HUES6 (cell line): ENCODE measurements around the gene HMGB1.
A peak's percentile ranks its signal among the peaks of the same experiment; 100 is the strongest.

Experiments used
- H3K27ac ChIP-seq: 2 replicates; pipeline ENCODE4 v1.7.0; 2013; ENCODE audit warnings: low read depth, mild to moderate bottlenecking, low read length, inconsistent platforms
- H3K27me3 ChIP-seq: 2 replicates; pipeline ENCODE4 v1.6.1; 2013; ENCODE audit warnings: low read length; ENCODE audit not compliant: control insufficient read depth, insufficient read depth
- H3K36me3 ChIP-seq: 2 replicates; pipeline ENCODE4 v1.6.1; 2013; ENCODE audit warnings: low read length; ENCODE audit not compliant: control insufficient read depth, insufficient read depth
- H3K4me1 ChIP-seq: 2 replicates; pipeline ENCODE4 v1.6.1; 2013; ENCODE audit warnings: low read length; ENCODE audit not compliant: control insufficient read depth, insufficient read depth
- H3K4me3 ChIP-seq: 2 replicates; pipeline ENCODE4 v1.5.1; 2013; ENCODE audit warnings: low read depth, low read length
- H3K9ac ChIP-seq: one replicate; pipeline ENCODE4 v1.6.1; 2013; ENCODE audit warnings: mild to moderate bottlenecking, low read length
- H3K9me3 ChIP-seq: 2 replicates; pipeline ENCODE4 v1.6.1; 2013; ENCODE audit warnings: low read depth, low read length; ENCODE audit not compliant: control insufficient read depth, insufficient read depth

HMGB1 gene

GRCh38 chr13:30429721-30430694 lies 35.7 kb downstream of the HMGB1 start:
- Histone ChIP-seq H3K4me3 (no peak overlapping the region), H3K9me3 (no peaks in the 10 kb centered on the region), H3K27me3 (no peaks in the 10 kb centered on the region), H3K4me1 (0 out of 2 replicates have a peak, but pooled peaks cover 14% of the 10 kb centered on the region), H3K36me3 (no peaks in the 10 kb centered on the region), H3K9ac (no peak overlapping the region), H3K27ac (no peak overlapping the region)

GRCh38 chr13:30429235-30429634 lies 36.5 kb downstream of the HMGB1 start:
- H3K36me3 ChIP-seq = no peaks in the 10 kb centered on the region
- H3K27ac ChIP-seq = no peak overlapping the region
- no peak overlapping the region for H3K4me3 ChIP-seq
- 0 out of 2 replicates have a peak, but pooled peaks cover 14% of the 10 kb centered on the region for H3K4me1 ChIP-seq
- no peaks in the 10 kb centered on the region for H3K9me3 ChIP-seq
- no peaks in the 10 kb centered on the region; the same call in 1 of the 2 replicates for H3K27me3 ChIP-seq
- H3K9ac ChIP-seq = no peak overlapping the region

GRCh38 chr13:30423891-30424290 lies 41.8 kb downstream of the HMGB1 start:
- Histone ChIP-seq H3K4me1 (peaks cover 15% of the 10 kb centered on the region), H3K36me3 (no peaks in the 10 kb centered on the region), H3K4me3 (no peak overlapping the region), H3K9me3 (no peaks in the 10 kb centered on the region), H3K9ac (no peak overlapping the region), H3K27ac (no peak overlapping the region), H3K27me3 (peaks cover 30% of the 10 kb centered on the region)

GRCh38 chr13:30422054-30422839 lies 43.5 kb downstream of the HMGB1 start, which contains the start of gene UBE2L5:
UBE2L5 (plus strand) TSS chr13:30422493; CDS start chr13:30427991, 5,498 bp downstream.
- H3K27ac ChIP-seq = no peak within 1 kb of the TSS

GRCh38 chr13:30421093-30422053 lies 44.4 kb downstream of the HMGB1 start:
- Histone ChIP-seq H3K4me3 (peak overlapping the region; percentile 65), H3K27me3 (peaks cover 30% of the 10 kb centered on the region), H3K4me1 (peaks cover 15% of the 10 kb centered on the region), H3K27ac (no peak overlapping the region), H3K9ac (peak overlapping the region; percentile 7), H3K36me3 (no peaks in the 10 kb centered on the region), H3K9me3 (no peaks in the 10 kb centered on the region)

More at GRCh38 chr13:30422054-30422839, 43.5 kb downstream of the HMGB1 start, which contains the start of gene UBE2L5:
- Histone ChIP-seq H3K27me3 (peaks cover 30% of the 10 kb centered on the region), H3K4me1 (peaks cover 15% of the 10 kb centered on the region), H3K4me3 (peak within 1 kb of the TSS; percentile 65), H3K9ac (peak within 1 kb of the TSS; percentile 60), H3K9me3 (no peaks in the 10 kb centered on the region), H3K36me3 (no peaks in the 10 kb centered on the region)

- H3K27me3 ChIP-seq = peaks cover 30% of the 10 kb centered on the region
- no peaks in the 10 kb centered on the region for H3K9me3 ChIP-seq
- H3K27ac ChIP-seq = no peak overlapping the region
These were observed 46.8 kb downstream of the HMGB1 start for GRCh38 chr13:30418717-30419459.

GRCh38 chr13:30418075-30418716 lies 47.5 kb downstream of the HMGB1 start:
- Histone ChIP-seq H3K36me3 (no peaks in the 10 kb centered on the region), H3K4me1 (peaks cover 15% of the 10 kb centered on the region), H3K27ac (no peak overlapping the region), H3K27me3 (peaks cover 25% of the 10 kb centered on the region), H3K9me3 (no peaks in the 10 kb centered on the region), H3K4me3 (no peak overlapping the region), H3K9ac (no peak overlapping the region)

More at GRCh38 chr13:30418717-30419459, 46.8 kb downstream of the HMGB1 start:
- Histone ChIP-seq H3K9ac (no peak overlapping the region), H3K4me3 (no peak overlapping the region), H3K4me1 (peaks cover 15% of the 10 kb centered on the region), H3K36me3 (no peaks in the 10 kb centered on the region)

GRCh38 chr13:30416471-30416870 lies 49.3 kb downstream of the HMGB1 start:
- peaks cover 20% of the 10 kb centered on the region for H3K27me3 ChIP-seq
- no peak overlapping the region for H3K27ac ChIP-seq
- H3K36me3 ChIP-seq = no peaks in the 10 kb centered on the region
- H3K4me1 ChIP-seq = peaks cover 11% of the 10 kb centered on the region
- H3K9me3 ChIP-seq = no peaks in the 10 kb centered on the region
- no peak overlapping the region for H3K9ac ChIP-seq
- H3K4me3 ChIP-seq = no peak overlapping the region

GRCh38 chr13:30415430-30416030 lies 50.2 kb downstream of the HMGB1 start:
- Histone ChIP-seq H3K4me3 (no peak overlapping the region), H3K4me1 (peaks cover 2% of the 10 kb centered on the region; the same call in 1 of the 2 replicates), H3K27ac (no peak overlapping the region), H3K9me3 (no peaks in the 10 kb centered on the region), H3K36me3 (no peaks in the 10 kb centered on the region), H3K27me3 (peaks cover 13% of the 10 kb centered on the region), H3K9ac (no peak overlapping the region)
